ENCODE measurements around the gene CLEC20A. TPM values are rescaled to one million over a fixed set of nuclear protein-coding genes. Genes with fewer than 3 reads are reported as not detected.

The CLEC20A gene
- total RNA-seq, 3 donors from 2014 or later = not detected

DNA sequence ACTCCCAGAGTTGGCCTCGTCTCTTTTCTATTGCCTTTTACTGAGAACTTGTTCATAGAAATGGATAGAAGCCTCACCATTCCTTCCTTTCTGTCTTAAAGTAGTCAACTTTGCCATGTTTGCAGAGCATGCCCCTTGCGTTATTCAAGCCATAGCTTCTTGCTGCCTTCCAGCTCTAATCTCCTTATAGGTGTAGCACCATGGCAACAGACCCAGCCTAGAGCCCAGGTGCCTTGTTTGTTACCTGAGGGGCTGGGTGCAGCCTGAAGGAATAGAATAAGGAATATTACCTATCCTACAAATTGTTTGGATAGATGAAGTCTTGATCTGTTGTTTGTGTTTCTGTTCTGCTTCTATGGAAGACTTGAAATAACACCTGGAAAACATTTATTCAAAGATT is 59.9 kb downstream of the CLEC20A start:
- intact Hi-C loops (cut with DNase I, micrococcal nuclease) = no loop called here
- TF ChIP-seq, protein P1, sequence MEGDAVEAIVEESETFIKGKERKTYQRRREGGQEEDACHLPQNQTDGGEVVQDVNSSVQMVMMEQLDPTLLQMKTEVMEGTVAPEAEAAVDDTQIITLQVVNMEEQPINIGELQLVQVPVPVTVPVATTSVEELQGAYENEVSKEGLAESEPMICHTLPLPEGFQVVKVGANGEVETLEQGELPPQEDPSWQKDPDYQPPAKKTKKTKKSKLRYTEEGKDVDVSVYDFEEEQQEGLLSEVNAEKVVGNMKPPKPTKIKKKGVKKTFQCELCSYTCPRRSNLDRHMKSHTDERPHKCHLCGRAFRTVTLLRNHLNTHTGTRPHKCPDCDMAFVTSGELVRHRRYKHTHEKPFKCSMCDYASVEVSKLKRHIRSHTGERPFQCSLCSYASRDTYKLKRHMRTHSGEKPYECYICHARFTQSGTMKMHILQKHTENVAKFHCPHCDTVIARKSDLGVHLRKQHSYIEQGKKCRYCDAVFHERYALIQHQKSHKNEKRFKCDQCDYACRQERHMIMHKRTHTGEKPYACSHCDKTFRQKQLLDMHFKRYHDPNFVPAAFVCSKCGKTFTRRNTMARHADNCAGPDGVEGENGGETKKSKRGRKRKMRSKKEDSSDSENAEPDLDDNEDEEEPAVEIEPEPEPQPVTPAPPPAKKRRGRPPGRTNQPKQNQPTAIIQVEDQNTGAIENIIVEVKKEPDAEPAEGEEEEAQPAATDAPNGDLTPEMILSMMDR (IDR thresholded peaks at IDR 0.05) = no peak
- ATAC-seq (no peak), DNase-seq (no peak)
- Histone ChIP-seq H3K36me3 (ENCODE audit: low read depth) (no peaks in the 10 kb centered on the region), H3K4me3 (no peak overlapping the region), H3K9me3 (no peaks in the 10 kb centered on the region), H3K4me1 (ENCODE audit: low read depth) (no peaks in the 10 kb centered on the region)

DNA sequence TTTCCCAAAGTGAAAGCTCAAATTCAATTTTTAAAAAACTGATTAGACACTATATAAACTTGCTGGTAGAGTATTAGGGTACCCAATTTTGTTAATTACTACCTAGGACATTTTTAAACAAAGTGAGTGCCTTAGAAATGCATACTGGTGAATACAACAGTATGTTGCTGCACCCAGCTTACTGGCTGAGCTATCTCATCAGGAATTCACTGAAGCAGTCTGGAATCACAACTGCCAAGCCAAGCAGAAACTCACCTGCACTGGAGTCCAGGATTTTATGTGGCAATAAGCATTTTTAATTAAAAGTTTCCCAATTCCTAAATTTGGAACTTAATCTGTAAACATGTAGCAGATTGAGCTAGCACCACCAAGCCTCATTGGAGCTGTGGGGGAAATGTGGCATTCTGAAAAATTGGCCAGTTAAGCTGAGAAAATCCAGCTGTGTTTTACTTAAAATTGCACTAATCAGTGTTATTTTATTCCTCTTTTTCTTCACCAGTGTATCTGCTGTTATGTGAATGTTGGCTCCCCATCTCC is 61.8 kb downstream of the CLEC20A start:
- no peaks in the 10 kb centered on the region for H3K36me3 ChIP-seq (ENCODE audit: low read depth)
- TF ChIP-seq, protein P1 (IDR thresholded peaks at IDR 0.05) = no peak
- DNase-seq (no peak), ATAC-seq (no peak)
- H3K9me3 ChIP-seq = no peaks in the 10 kb centered on the region
- H3K4me1 ChIP-seq (ENCODE audit: low read depth) = no peaks in the 10 kb centered on the region
- H3K4me3 ChIP-seq = no peak overlapping the region
- intact Hi-C loops (cut with DNase I, micrococcal nuclease) = no loop called here

DNA sequence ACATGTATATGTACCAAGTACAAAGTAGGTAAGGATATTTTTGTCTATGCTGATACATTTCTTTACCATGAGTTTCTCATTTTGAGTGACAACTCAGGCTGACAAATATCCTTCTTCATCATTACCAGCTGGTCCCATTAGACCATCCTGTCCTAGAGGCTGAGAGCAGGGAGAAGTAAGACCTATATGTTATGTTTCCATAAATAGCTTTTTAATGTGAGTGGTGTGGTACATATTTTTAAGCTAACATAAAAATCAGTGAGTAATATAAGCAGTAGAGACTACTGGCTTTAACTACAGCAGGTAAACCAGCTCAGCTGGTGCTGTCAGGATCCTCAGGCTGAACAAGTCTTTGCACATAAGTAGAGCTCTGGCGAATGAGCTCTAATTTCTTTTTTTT is 62.4 kb downstream of the CLEC20A start:
- TF ChIP-seq, protein P1 (IDR thresholded peaks at IDR 0.05) = no peak
- no peaks in the 10 kb centered on the region for H3K4me1 ChIP-seq (ENCODE audit: low read depth)
- no peaks in the 10 kb centered on the region for H3K36me3 ChIP-seq (ENCODE audit: low read depth)
- no peak for ATAC-seq
- intact Hi-C loops (cut with DNase I, micrococcal nuclease) = no loop called here
- DNase-seq = no peak
- no peak overlapping the region for H3K4me3 ChIP-seq
- no peaks in the 10 kb centered on the region for H3K9me3 ChIP-seq

Other genes with a start within 250 kb of the CLEC20A start
- gene TEX35, start 16.1 kb upstream of the CLEC20A start, total RNA-seq = not detected
- 10 to 100 TPM; 25.9 to 49.9 (median 36.4) TPM for gene RALGPS2, start 228.3 kb upstream of the CLEC20A start, total RNA-seq